Endothelial cell of umbilical vein (primary cell): ENCODE measurements around the gene GLDN.

Experiments
- CTCF ChIP-seq, 2 donors: IDR thresholded peaks; 1 replicate in 1 of 2; 2 replicates in 1 of 2; pipeline ENCODE4 v1.5.1; 2011; ENCODE audit warnings: low read length in 2 of 2, mild to moderate bottlenecking in 2 of 2, moderate library complexity in 2 of 2, control low read depth in 1 of 2, inconsistent platforms in 1 of 2, low read depth in 1 of 2; ENCODE audit not compliant: insufficient read depth in 1 of 2; ENCODE audit errors: extremely low read depth in 1 of 2
- EZH2 ChIP-seq: IDR thresholded peaks from 2 replicates; pipeline ENCODE4 v1.6.1; 2012; ENCODE audit warnings: borderline replicate concordance, low read depth, mild to moderate bottlenecking, moderate library complexity, low read length, inconsistent platforms; ENCODE audit not compliant: severe bottlenecking
- JUN ChIP-seq: IDR thresholded peaks from 2 replicates; pipeline ENCODE4 v1.6.1; 2011; ENCODE audit warnings: borderline replicate concordance, low read depth; ENCODE audit not compliant: insufficient read length, insufficient read depth
- POLR2A ChIP-seq: IDR thresholded peaks from 2 replicates; pipeline ENCODE4 v1.6.1; 2012; ENCODE audit warnings: low read depth, mild to moderate bottlenecking, control low read depth, low read length
- POLR2AphosphoS5 ChIP-seq: IDR thresholded peaks from 2 replicates; pipeline ENCODE4 v1.6.1; 2012; ENCODE audit warnings: low read depth, mild to moderate bottlenecking, control low read depth, low read length, moderate library complexity; ENCODE audit not compliant: insufficient read depth
- TF ChIP-seq, protein P1 (sequence below): IDR thresholded peaks from 2 replicates; pipeline ENCODE4 v1.6.1; 2011; ENCODE audit not compliant: insufficient read depth, insufficient read length

DNA sequence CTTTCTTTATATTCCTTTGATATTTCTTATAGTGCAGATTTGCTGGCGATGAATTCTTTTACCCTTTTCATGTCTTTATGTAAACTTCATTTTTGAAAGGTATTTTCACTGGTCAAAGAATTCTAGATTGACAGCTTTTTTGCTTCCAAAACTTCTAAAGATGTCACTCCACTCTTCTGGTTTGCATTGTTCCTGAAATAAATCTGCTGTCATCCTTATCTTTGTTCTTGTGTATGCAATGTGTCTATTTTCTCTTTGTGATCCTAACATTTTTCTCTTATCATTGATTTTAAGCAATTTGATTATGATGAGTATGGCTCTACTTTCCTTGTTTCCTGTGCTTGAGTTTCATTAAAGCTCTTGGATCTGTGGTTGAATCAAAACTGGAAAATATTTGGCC, 103.4 kb downstream of the GLDN start:
- TF ChIP-seq EZH2 = no peak
- no peak for TF ChIP-seq CTCF (IDR thresholded peaks at IDR 0.05; ENCODE audit: extremely low read depth in 1 of 2, insufficient read depth in 1 of 2, low read depth in 1 of 2, low read length in 2 of 2)
- no peak for TF ChIP-seq POLR2A
- TF ChIP-seq POLR2AphosphoS5 = no peak
- TF ChIP-seq, protein P1, sequence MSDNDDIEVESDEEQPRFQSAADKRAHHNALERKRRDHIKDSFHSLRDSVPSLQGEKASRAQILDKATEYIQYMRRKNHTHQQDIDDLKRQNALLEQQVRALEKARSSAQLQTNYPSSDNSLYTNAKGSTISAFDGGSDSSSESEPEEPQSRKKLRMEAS = no peak
- TF ChIP-seq JUN = no peak
